T-cell (primary cell): ENCODE data around the gene BLMH. TPM values are rescaled to one million over a fixed set of nuclear protein-coding genes. Genes with fewer than 3 reads are reported as not detected.

Experiments used
- ATAC-seq, 4 experiments: fragments of 200-7000 bp in 3 of 4; fragments of 150-1000 bp in 1 of 4; cut with Tn5 transposase; replicated peaks in 1 of 4; 1 replicate in 3 of 4; 2 replicates in 1 of 4; pipeline ENCODE4 v1.10.0; 2021; ENCODE audit warnings: moderate library complexity in 3 of 4, mild to moderate bottlenecking in 2 of 4, moderate number of reproducible peaks in 1 of 4
- CTCF ChIA-PET, 2 donors: fragments of 300-600 bp; sonication (Branson Sonifier 250); formaldehyde crosslinking; loops; one replicate each; lab custom pipeline; 2022; ENCODE audit warnings: antibody characterized with exemption in 2 of 2; lab: Charles Lee
- POLR2A ChIA-PET, 2 donors: fragments of 300-600 bp; sonication (Branson Sonifier 250); formaldehyde crosslinking; loops; one replicate each; lab custom pipeline; 2022; ENCODE audit warnings: antibody characterized with exemption in 2 of 2; lab: Charles Lee
- DNase-seq, 35 experiments: peaks; one replicate each; pipeline versions ENCODE4 v3.0.0 to v3.0.0-alpha.2; 2013 to 2023
- H3K27ac ChIP-seq: one replicate; pipeline ENCODE4 v1.5.1; 2013; ENCODE audit warnings: low read length
- H3K27me3 ChIP-seq, 2 experiments: replicated peaks in 1 of 2; 1 replicate in 1 of 2; 2 replicates in 1 of 2; pipeline versions ENCODE4 v1.6.1 to v1.7.0; 2013; ENCODE audit warnings: low read length in 1 of 2, mixed read lengths in 1 of 2; ENCODE audit not compliant: control insufficient read depth in 2 of 2, insufficient read depth in 2 of 2; ENCODE audit errors: extremely low read depth in 1 of 2
- H3K36me3 ChIP-seq, 2 donors: 1 replicate in 1 of 2; 2 replicates in 1 of 2; pipeline versions ENCODE4 v1.6.1 to v1.7.0; 2013; ENCODE audit warnings: low read length in 1 of 2; ENCODE audit not compliant: control insufficient read depth in 2 of 2, insufficient read depth in 1 of 2; ENCODE audit errors: extremely low read depth in 1 of 2
- H3K4me1 ChIP-seq, 2 experiments: 1 replicate in 1 of 2; 2 replicates in 1 of 2; pipeline versions ENCODE4 v1.6.1 to v1.7.0; 2013; ENCODE audit warnings: low read length in 2 of 2, mixed read lengths in 1 of 2; ENCODE audit not compliant: insufficient read depth in 2 of 2, control insufficient read depth in 1 of 2; ENCODE audit errors: extremely low read depth in 1 of 2
- H3K4me3 ChIP-seq, 2 donors: 1 replicate in 1 of 2; 2 replicates in 1 of 2; pipeline versions ENCODE4 v1.5.1 to v1.7.0; 2013; ENCODE audit warnings: mild to moderate bottlenecking in 2 of 2, low read length in 1 of 2, moderate library complexity in 1 of 2; ENCODE audit not compliant: control insufficient read depth in 1 of 2; ENCODE audit errors: extremely low read depth in 1 of 2
- H3K9me3 ChIP-seq: 2 replicates; pipeline ENCODE4 v1.7.0; 2013
- H3K27ac Mint-ChIP-seq, 2 donors: one replicate each; pipeline ENCODE4 v1.8.0; 2020 to 2021; ENCODE audit warnings: mild to moderate bottlenecking in 2 of 2, mixed read lengths in 2 of 2
- H3K27me3 Mint-ChIP-seq, 2 donors: one replicate each; pipeline ENCODE4 v1.8.0; 2021 to 2022; ENCODE audit warnings: mixed read lengths in 2 of 2
- H3K36me3 Mint-ChIP-seq: one replicate; pipeline ENCODE4 v1.8.0; 2021; ENCODE audit warnings: mixed read lengths
- H3K4me1 Mint-ChIP-seq, 3 donors: one replicate each; pipeline ENCODE4 v1.8.0; 2020 to 2022; ENCODE audit warnings: mixed read lengths in 3 of 3, mild to moderate bottlenecking in 1 of 3
- H3K4me3 Mint-ChIP-seq, 3 donors: one replicate each; pipeline ENCODE4 v1.8.0; 2020 to 2022; ENCODE audit warnings: mild to moderate bottlenecking in 3 of 3, mixed read lengths in 3 of 3, moderate library complexity in 3 of 3
- H3K9me3 Mint-ChIP-seq, 3 donors: one replicate each; pipeline ENCODE4 v1.8.0; 2020 to 2022; ENCODE audit warnings: mixed read lengths in 3 of 3
- WGBS: methylation state at CpG from one replicate; pipeline ENCODE4 v1.1.5; 2013; ENCODE audit warnings: missing lambda C conversion rate; ENCODE audit not compliant: insufficient coverage; 5-methylcytosine and 5-hydroxymethylcytosine counted together
- total RNA-seq, 35 experiments: library from RNA in 6 of 35; stranded (reverse) in 6 of 35; fragments of 120-200 nt in 1 of 35; gene quantifications; one replicate each; pipeline versions ENCODE4 v1.2.1 to v1.2.4 and lab custom pipeline; 2013 to 2026

Gene BLMH, protein sequence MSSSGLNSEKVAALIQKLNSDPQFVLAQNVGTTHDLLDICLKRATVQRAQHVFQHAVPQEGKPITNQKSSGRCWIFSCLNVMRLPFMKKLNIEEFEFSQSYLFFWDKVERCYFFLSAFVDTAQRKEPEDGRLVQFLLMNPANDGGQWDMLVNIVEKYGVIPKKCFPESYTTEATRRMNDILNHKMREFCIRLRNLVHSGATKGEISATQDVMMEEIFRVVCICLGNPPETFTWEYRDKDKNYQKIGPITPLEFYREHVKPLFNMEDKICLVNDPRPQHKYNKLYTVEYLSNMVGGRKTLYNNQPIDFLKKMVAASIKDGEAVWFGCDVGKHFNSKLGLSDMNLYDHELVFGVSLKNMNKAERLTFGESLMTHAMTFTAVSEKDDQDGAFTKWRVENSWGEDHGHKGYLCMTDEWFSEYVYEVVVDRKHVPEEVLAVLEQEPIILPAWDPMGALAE
- total RNA-seq (10 to 100 TPM; 38.8 to 60.2 (median 47.4) TPM), total RNA-seq (lab: John Stamatoyannopoulos, UW) (33.5 to 124 (median 77.1) reads per million in 29 experiments)
- total RNA-seq (2013), result 48.9 TPM

DNA sequence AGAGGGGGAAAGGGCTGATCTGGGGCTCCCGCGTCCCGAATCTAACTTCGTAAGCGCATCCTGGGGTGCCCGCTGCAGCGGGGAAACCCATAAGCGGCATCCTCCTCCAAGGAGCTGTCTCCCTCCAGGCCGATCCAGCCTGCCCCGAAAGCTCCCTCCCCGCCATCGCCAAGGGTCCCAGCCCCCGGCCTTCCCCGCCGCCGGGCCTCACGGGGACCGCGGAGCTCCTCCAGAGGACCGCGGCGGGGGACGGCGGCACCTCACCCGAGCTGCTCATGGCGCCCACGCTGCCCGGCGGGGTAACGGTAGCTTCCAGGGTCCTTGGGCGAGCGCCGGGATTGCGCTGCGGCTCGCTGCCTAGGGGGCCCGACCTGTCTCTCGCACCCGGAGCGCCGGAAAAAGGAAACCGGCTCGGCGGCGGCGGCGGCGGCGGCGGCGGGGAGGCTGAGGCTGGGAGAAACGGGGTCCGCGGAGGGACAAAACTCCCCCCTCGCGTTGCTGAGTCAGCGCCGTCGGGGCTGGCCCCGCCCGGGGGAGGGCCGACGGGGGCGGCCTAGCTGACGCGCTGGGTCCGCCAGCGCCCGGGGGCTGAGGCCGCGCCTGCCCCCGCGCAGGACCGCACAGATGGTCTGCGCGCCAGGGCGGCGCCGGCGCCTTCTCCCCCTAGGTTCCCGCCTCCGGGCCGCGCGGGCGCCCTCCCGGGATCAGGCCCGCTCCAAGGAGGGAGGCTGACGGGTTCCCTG lies at the start of gene BLMH:
BLMH (minus strand) TSS at position 402 of the 743 bp plus-strand sequence; CDS start at position 277, 125 bp downstream.
- peak; percentile 42 to 85 (median 63) for DNase-seq
- H3K27me3 ChIP-seq, result no peaks in the 10 kb centered on the region
- Mint-ChIP-seq H3K4me3 (peak within 1 kb of the TSS in 2 of 3 donors; percentile 94 to 95), H3K36me3 (peaks cover 11% of the 10 kb centered on the region), H3K9me3 (no peaks in the 10 kb centered on the region), H3K27me3 (no peaks in the 10 kb centered on the region), H3K4me1 (peaks cover 14 to 25% (median 24%) of the 10 kb centered on the region in 3 donors), H3K27ac (peak within 1 kb of the TSS; percentile 66 to 85)
- peaks cover 10 to 11% of the 10 kb centered on the region in 2 experiments for H3K4me1 ChIP-seq
- H3K4me3 ChIP-seq, result peak within 1 kb of the TSS; percentile 84 to 85
- peak; percentile 87 to 89 (median 88) for ATAC-seq
- H3K9me3 ChIP-seq, result no peaks in the 10 kb centered on the region
- POLR2A ChIA-PET, result interaction anchor here in 1 of 2 donors (0.6 to 1.3 kb wide), 4 partner anchors 32 to 88 kb away, joined by 3 to 6 read pairs (median 4); no protein-coding TSS in a partner anchor
- CTCF ChIA-PET, result interaction anchor here (0.6 to 4.1 kb wide), 15 partner anchors 31 to 357 kb away, joined by 3 to 38 read pairs (median 4); no protein-coding TSS in a partner anchor
- peaks cover 0 to 20% of the 10 kb centered on the region in 2 donors for H3K36me3 ChIP-seq
- WGBS, result under 1% methylated on average over 85 of the region's 89 CpGs
- peak within 1 kb of the TSS; percentile 58 for H3K27ac ChIP-seq

DNA sequence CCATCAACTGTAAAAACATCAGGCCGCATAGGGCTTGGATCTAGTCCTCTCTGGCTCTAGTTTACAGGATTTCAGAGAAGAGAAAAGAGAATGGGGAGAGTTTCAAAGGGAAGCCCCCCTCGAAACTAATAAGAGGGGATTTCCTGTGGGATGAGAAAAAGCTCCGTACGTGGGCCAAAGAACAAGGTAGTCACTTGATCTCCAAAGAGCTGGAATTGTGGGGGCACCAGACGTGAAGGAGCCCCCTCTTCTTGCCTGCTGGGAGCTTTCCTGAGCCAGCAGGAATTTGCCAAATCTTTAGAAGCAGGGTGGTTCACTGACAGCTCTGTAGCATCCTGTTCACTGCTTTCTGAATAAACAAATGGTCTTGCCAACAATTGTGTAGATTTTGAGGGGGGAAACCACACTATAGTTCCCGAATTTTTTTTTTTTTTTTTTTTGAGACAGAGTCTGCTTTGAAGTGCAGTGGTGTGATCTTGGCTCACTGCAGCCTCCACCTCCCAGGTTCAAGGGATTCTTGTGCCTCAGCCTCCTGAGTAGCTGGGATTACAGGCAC lies 49.1 kb upstream of the BLMH start:
- ChIA-PET POLR2A (no interaction called here), CTCF (interaction anchor here (0.6 to 1.4 kb wide), 8 partner anchors 18 to 1390 kb away, joined by 3 to 7 read pairs (median 4); partner anchors contain the start of genes GOSR1 (in 1 of the 2) and PHF12 (in 1 of the 2))
- Histone ChIP-seq H3K36me3 (no peaks in the 10 kb centered on the region), H3K4me3 (no peak overlapping the region), H3K9me3 (no peaks in the 10 kb centered on the region), H3K27me3 (no peaks in the 10 kb centered on the region), H3K4me1 (peaks cover 0 to 10% of the 10 kb centered on the region in 2 experiments), H3K27ac (no peak overlapping the region)
- Mint-ChIP-seq H3K4me1 (peaks cover 15 to 17% (median 15%) of the 10 kb centered on the region in 3 donors), H3K36me3 (no peaks in the 10 kb centered on the region), H3K4me3 (no peak overlapping the region), H3K27ac (no peak overlapping the region), H3K27me3 (no peaks in the 10 kb centered on the region), H3K9me3 (peaks cover 0 to 3% (median 0%) of the 10 kb centered on the region in 3 donors)
- no peak for DNase-seq
- WGBS, result 72% methylated on average over 3 of the region's 6 CpGs
- ATAC-seq, result no peak

GRCh38 chr17:30339086-30339485 lies 47.3 kb upstream of the BLMH start:
- no peaks in the 10 kb centered on the region for H3K36me3 Mint-ChIP-seq
- no peak overlapping the region for H3K4me3 Mint-ChIP-seq
- H3K4me1 ChIP-seq, result peaks cover 0 to 10% of the 10 kb centered on the region in 2 experiments
- no peak overlapping the region for H3K27ac ChIP-seq
- WGBS, result 90% methylated on average over 1 of the region's 2 CpGs
- POLR2A ChIA-PET, result interaction anchor here in 1 of 2 donors (0.6 kb wide), 2 partner anchors 431 to 598 kb away, joined by 3 read pairs; no protein-coding TSS in a partner anchor
- peaks cover 0 to 3% (median 0%) of the 10 kb centered on the region in 3 donors for H3K9me3 Mint-ChIP-seq
- peaks cover 16 to 24% (median 21%) of the 10 kb centered on the region in 3 donors for H3K4me1 Mint-ChIP-seq
- CTCF ChIA-PET, result interaction anchor here (0.6 to 1.8 kb wide), 8 partner anchors 13 to 235 kb away, joined by 3 to 7 read pairs (median 5); partner anchors contain the start of gene BLMH (in 2 of the 2)
- no peak overlapping the region for H3K4me3 ChIP-seq
- H3K9me3 ChIP-seq, result no peaks in the 10 kb centered on the region
- no peaks in the 10 kb centered on the region for H3K27me3 Mint-ChIP-seq
- no peak overlapping the region for H3K27ac Mint-ChIP-seq
- H3K27me3 ChIP-seq, result no peaks in the 10 kb centered on the region
- ATAC-seq (no peak), DNase-seq (no peak)
- no peaks in the 10 kb centered on the region for H3K36me3 ChIP-seq

DNA sequence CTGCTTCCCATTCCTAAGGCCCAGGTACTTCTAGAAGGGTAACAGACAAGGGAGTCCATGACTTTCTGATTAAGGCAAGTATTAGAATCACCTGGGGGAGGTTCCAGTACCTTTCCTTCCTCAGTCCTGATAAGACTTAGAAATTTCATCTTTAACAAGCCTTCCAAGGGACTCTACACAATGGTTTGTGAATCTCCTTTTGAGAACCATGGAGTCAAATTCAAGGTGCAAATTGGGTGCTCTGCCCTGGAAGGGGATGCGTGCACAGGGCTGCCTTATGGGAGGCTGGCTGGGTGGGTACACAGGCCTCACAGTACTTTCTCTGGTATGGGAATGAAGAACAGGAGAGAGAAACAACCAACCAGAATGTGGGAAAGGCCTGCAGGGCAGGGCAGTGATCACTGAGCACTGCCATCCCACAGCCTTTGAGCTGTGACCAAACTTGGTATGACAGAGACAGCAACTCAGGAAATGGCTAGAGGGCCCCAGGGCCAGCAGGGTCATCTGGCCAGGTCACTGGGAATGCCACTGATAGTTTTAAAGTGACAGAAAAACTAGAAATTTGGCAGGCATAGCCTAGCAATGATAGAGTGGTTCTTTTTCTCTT lies 45.8 kb upstream of the BLMH start:
- 100% methylated on average over 1 of the region's 1 CpG for WGBS
- Histone ChIP-seq H3K4me1 (peaks cover 4 to 15% of the 10 kb centered on the region in 2 experiments), H3K27me3 (no peaks in the 10 kb centered on the region), H3K36me3 (no peaks in the 10 kb centered on the region), H3K9me3 (no peaks in the 10 kb centered on the region), H3K27ac (no peak overlapping the region), H3K4me3 (no peak overlapping the region)
- Mint-ChIP-seq H3K4me1 (peaks cover 29 to 39% (median 35%) of the 10 kb centered on the region in 3 donors), H3K9me3 (peaks cover 0 to 3% (median 0%) of the 10 kb centered on the region in 3 donors), H3K36me3 (no peaks in the 10 kb centered on the region), H3K27ac (no peak overlapping the region), H3K4me3 (no peak overlapping the region), H3K27me3 (no peaks in the 10 kb centered on the region)
- ChIA-PET POLR2A (interaction anchor here in 1 of 2 donors (0.7 kb wide), 2 partner anchors 211 to 488 kb away, joined by 4 to 5 read pairs; no protein-coding TSS in a partner anchor), CTCF (interaction anchor here (0.7 to 1.6 kb wide), 12 partner anchors 10 to 242 kb away, joined by 3 to 38 read pairs (median 6); partner anchors contain the start of gene BLMH (in 2 of the 2))
- DNase-seq (no peak), ATAC-seq (no peak)

DNA sequence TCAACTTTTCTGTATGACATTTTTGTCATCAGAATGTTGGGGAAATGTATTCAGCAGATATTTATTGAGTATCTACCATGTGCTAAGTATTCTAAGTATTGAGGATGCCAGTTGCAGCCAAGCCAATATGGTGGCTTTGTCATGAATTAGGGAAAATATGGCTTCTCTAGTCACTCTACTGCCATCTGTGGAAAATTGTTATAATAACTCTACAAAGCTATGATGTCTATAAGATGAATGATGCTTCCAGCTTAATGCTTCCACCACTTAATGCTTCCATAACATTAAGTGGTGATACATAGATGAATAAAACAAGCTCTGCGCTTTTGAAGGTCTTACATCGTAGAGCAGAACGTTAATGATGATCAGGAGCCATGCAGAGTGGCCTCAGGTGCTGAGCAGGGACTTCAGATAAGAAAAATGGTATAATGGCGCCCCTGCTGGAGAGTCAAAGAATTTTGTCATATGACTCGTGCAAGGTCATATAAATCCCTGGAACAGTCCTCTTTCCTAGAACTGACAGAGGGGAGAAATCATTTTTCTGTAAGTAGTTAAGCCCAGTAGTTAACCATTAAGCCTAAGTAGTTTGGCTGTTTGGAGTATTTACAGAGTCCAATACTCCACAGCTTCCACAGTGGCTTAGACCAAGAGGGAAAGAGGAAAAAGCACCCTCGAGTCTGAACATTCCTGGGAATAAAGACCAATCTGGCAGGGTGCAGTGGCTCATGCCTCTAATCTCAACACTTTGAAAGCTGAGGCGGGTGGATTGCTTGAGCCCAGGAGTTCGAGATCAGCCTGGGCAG lies 44.8 kb upstream of the BLMH start:
- ATAC-seq (peak; percentile 32 to 52 (median 43)), DNase-seq (peak in 33 of 35 experiments; percentile 15 to 83 (median 46))
- Histone ChIP-seq H3K27me3 (no peaks in the 10 kb centered on the region), H3K4me3 (no peak overlapping the region), H3K4me1 (peaks cover 12 to 18% of the 10 kb centered on the region in 2 experiments), H3K36me3 (no peaks in the 10 kb centered on the region), H3K9me3 (no peaks in the 10 kb centered on the region), H3K27ac (no peak overlapping the region)
- peaks cover 38 to 47% (median 44%) of the 10 kb centered on the region in 3 donors for H3K4me1 Mint-ChIP-seq
- H3K4me3 Mint-ChIP-seq, result no peak overlapping the region
- no peak overlapping the region for H3K27ac Mint-ChIP-seq
- WGBS, result no CpG with 5 or more reads among the region's 8 CpGs
- ChIA-PET POLR2A (interaction anchor here (0.5 to 0.9 kb wide), 3 partner anchors 14 to 57 kb away, joined by 3 to 4 read pairs (median 3); no protein-coding TSS in a partner anchor), CTCF (interaction anchor here (0.5 to 1.6 kb wide), 39 partner anchors 9 to 526 kb away, joined by 3 to 38 read pairs (median 5); partner anchors contain the start of gene BLMH (in 1 of the 2))
- peaks cover 0 to 3% (median 0%) of the 10 kb centered on the region in 3 donors for H3K9me3 Mint-ChIP-seq
- no peaks in the 10 kb centered on the region for H3K27me3 Mint-ChIP-seq
- no peaks in the 10 kb centered on the region for H3K36me3 Mint-ChIP-seq
